ENCODE results near the gene VWA3B. TPM values are rescaled to one million over a fixed set of nuclear protein-coding genes. Genes with fewer than 3 reads are reported as not detected.

VWA3B gene
- total and polyA plus RNA-seq, 2 of the 4 experiments (the other 2 are of a cell fraction) = not detected

- dilution Hi-C loops (cut with HindIII; ENCODE audit: low sequenced_read_pairs, unreplicated experiment) = no loop called here
These were observed 28.6 kb upstream of the VWA3B start for GRCh38 chr2:98058191-98058975.

More at GRCh38 chr2:98058191-98058975, 28.6 kb upstream of the VWA3B start:
- no peak overlapping the region for H2AK5ac ChIP-seq (ENCODE audit: low read depth, low read length)
- H3K9ac ChIP-seq (ENCODE audit: low read depth, low read length) = no peak overlapping the region
- no peaks in the 10 kb centered on the region for H3K36me3 ChIP-seq (ENCODE audit: control insufficient read depth, insufficient read depth, low read length)
- no TSS peak for BruUV-seq (replicated peaks)
- POLR2A ChIA-PET (ENCODE audit: unreplicated experiment) = no interaction called here
- H3K79me1 ChIP-seq (ENCODE audit: low read depth in 1 of 2, low read length in 2 of 2) = no peaks in the 10 kb centered on the region
- H3K4me3 ChIP-seq (ENCODE audit: insufficient read depth, low read depth, low read length) = no peak overlapping the region
- H3K27ac ChIP-seq (ENCODE audit: insufficient read depth, low read length) = no peak overlapping the region
- ATAC-seq (ENCODE audit: low read depth) = no peak
- no peak overlapping the region for H3K4me2 ChIP-seq (ENCODE audit: low read depth, low read length)
- 73% methylated on average over 4 of the region's 14 CpGs; no CpG with 5 or more reads in 1 of the 2 experiments for WGBS, 2 experiments (ENCODE audit: extremely low coverage in 2 of 2, insufficient read length in 1 of 2)
- no peak overlapping the region for H2BK15ac ChIP-seq (ENCODE audit: low read depth, low read length)
- intact Hi-C loops (cut with micrococcal nuclease) = no loop called here
- H4K91ac ChIP-seq (ENCODE audit: insufficient read depth, low read depth, low read length) = no peak overlapping the region
- CTCF ChIA-PET = no interaction called here
- DNase-seq = no peak
- H2BK120ac ChIP-seq (ENCODE audit: low read depth, low read length) = no peak overlapping the region
- no peaks in the 10 kb centered on the region for H3K9me1 ChIP-seq (ENCODE audit: insufficient read depth, low read length)
- no peak for TF ChIP-seq POLR2A (IDR thresholded peaks at IDR 0.05; ENCODE audit: low read depth, low read length)
- no peak for TF ChIP-seq RCOR1 (IDR thresholded peaks at IDR 0.05; ENCODE audit: insufficient replicate concordance, low read length)
- TF ChIP-seq, protein P1, sequence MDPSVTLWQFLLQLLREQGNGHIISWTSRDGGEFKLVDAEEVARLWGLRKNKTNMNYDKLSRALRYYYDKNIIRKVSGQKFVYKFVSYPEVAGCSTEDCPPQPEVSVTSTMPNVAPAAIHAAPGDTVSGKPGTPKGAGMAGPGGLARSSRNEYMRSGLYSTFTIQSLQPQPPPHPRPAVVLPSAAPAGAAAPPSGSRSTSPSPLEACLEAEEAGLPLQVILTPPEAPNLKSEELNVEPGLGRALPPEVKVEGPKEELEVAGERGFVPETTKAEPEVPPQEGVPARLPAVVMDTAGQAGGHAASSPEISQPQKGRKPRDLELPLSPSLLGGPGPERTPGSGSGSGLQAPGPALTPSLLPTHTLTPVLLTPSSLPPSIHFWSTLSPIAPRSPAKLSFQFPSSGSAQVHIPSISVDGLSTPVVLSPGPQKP (IDR thresholded peaks at IDR 0.05; ENCODE audit: borderline replicate concordance, low read depth, low read length) = no peak
- no peak for TF ChIP-seq RAD21 (IDR thresholded peaks at IDR 0.05; ENCODE audit: low read length)
- no peak for TF ChIP-seq RFX5 (IDR thresholded peaks at IDR 0.05; ENCODE audit: low read depth, low read length)
- no peak for TF ChIP-seq MAFK (IDR thresholded peaks at IDR 0.05; ENCODE audit: low read depth, low read length)
- no peak for TF ChIP-seq NFE2L2 (IDR thresholded peaks at IDR 0.05; ENCODE audit: low read depth, low read length)
- no peak for TF ChIP-seq SMC3 (IDR thresholded peaks at IDR 0.05; ENCODE audit: low read depth, low read length)
- no peak for TF ChIP-seq CHD1 (IDR thresholded peaks at IDR 0.05; ENCODE audit: low read depth, low read length)
- no peak overlapping the region for H3K14ac ChIP-seq (replicated peaks; ENCODE audit: low read depth, low read length)
- H3K56ac ChIP-seq (ENCODE audit: extremely low read depth, insufficient read depth, low read length) = no peak overlapping the region
- peaks cover 5% of the 10 kb centered on the region; the same call in 1 of the 2 replicates for H3K27me3 ChIP-seq (ENCODE audit: control insufficient read depth, insufficient read depth, low read length)
- no peak overlapping the region for H2BK5ac ChIP-seq (ENCODE audit: low read depth, low read length, poor library complexity, severe bottlenecking)
- in situ Hi-C loops (cut with MboI; ENCODE audit: low sequenced_read_pairs) = no loop called here
- no peak overlapping the region for H3K18ac ChIP-seq (ENCODE audit: low read depth, low read length)
- no peak overlapping the region for H3K23ac ChIP-seq (ENCODE audit: low read depth, low read length)
- no peak overlapping the region for H4K5ac ChIP-seq (ENCODE audit: low read depth, low read length)
- no peaks in the 10 kb centered on the region for H3K4me1 ChIP-seq (ENCODE audit: control insufficient read depth, insufficient read depth, low read length)
- no peaks in the 10 kb centered on the region for H4K20me1 ChIP-seq (ENCODE audit: insufficient read depth, low read length)
- H2AK9ac ChIP-seq (replicated peaks; ENCODE audit: low read depth, low read length, poor library complexity) = no peak overlapping the region
- H2BK20ac ChIP-seq (ENCODE audit: low read depth, low read length) = no peak overlapping the region
- 0 out of 2 replicates have a peak, but pooled peaks cover 1% of the 10 kb centered on the region for H3K9me3 ChIP-seq (ENCODE audit: control insufficient read depth, insufficient read depth, low read length)
- no peak overlapping the region for H2AFZ ChIP-seq (replicated peaks; ENCODE audit: low read length, poor library complexity)
- H3K4ac ChIP-seq (ENCODE audit: low read depth, low read length) = no peak overlapping the region
- no peak overlapping the region for H4K8ac ChIP-seq (ENCODE audit: low read depth in 2 of 2, low read length in 2 of 2)

Data from IMR-90 (cell line).